Loucy (cell line): ENCODE measurements around the gene ATP5ME.

Experiments used
- EZH2phosphoT487 ChIP-seq: fragments of 200-600 bp; IDR thresholded peaks from 2 replicates; pipeline ENCODE4 v1.6.1; 2018; ENCODE audit warnings: antibody characterized with exemption, mild to moderate bottlenecking, moderate library complexity, borderline replicate concordance
- TF ChIP-seq, protein P1 (sequence below): fragments of 200-600 bp; sonication (generic); conservative IDR thresholded peaks from 2 replicates; pipeline ENCODE4 v1.5.1; 2014; ENCODE audit warnings: mild to moderate bottlenecking, antibody characterized with exemption, low read length

GRCh38 chr4:654503-654845 lies 19.6 kb downstream of the ATP5ME start:
- TF ChIP-seq, protein P1, sequence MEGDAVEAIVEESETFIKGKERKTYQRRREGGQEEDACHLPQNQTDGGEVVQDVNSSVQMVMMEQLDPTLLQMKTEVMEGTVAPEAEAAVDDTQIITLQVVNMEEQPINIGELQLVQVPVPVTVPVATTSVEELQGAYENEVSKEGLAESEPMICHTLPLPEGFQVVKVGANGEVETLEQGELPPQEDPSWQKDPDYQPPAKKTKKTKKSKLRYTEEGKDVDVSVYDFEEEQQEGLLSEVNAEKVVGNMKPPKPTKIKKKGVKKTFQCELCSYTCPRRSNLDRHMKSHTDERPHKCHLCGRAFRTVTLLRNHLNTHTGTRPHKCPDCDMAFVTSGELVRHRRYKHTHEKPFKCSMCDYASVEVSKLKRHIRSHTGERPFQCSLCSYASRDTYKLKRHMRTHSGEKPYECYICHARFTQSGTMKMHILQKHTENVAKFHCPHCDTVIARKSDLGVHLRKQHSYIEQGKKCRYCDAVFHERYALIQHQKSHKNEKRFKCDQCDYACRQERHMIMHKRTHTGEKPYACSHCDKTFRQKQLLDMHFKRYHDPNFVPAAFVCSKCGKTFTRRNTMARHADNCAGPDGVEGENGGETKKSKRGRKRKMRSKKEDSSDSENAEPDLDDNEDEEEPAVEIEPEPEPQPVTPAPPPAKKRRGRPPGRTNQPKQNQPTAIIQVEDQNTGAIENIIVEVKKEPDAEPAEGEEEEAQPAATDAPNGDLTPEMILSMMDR, result no peak
- no peak for TF ChIP-seq EZH2phosphoT487
